OCI-LY7 (cell line): ENCODE data around the gene PSAPL1. TPM values are rescaled to one million over a fixed set of nuclear protein-coding genes. Genes with fewer than 3 reads are reported as not detected.

ENCODE experiments used
- BruUV-seq: library from RNA; stranded (reverse); fragments of 400-500 nt; replicated peaks from 2 replicates; lab custom pipeline; 2021; lab: Mats Ljungman, UMichigan
- CTCF ChIA-PET: fragments of 300-600 bp; sonication (Branson Sonifier 250); formaldehyde crosslinking; loops from one replicate; lab custom pipeline; 2022; ENCODE audit warnings: antibody characterized with exemption; ENCODE audit not compliant: unreplicated experiment; lab: Charles Lee
- POLR2A ChIA-PET: fragments of 300-600 bp; sonication (Branson Sonifier 250); formaldehyde crosslinking; loops from one replicate; lab custom pipeline; 2022; ENCODE audit warnings: antibody characterized with exemption; lab: Charles Lee
- DNase-seq: peaks from one replicate; pipeline ENCODE4 v3.0.0-alpha.2; 2015; ENCODE audit warnings: low spot score
- H2AFZ ChIP-seq: fragments of 200-600 bp; sonication (generic), shearing (Covaris generic); 2 replicates; pipeline ENCODE4 v1.6.1; 2014; ENCODE audit warnings: mild to moderate bottlenecking, antibody characterized with exemption, low read length, moderate library complexity
- H3K27ac ChIP-seq: fragments of 200-600 bp; sonication (generic); 2 replicates; pipeline ENCODE4 v1.5.1; 2014; ENCODE audit warnings: mixed run types, low read depth, mild to moderate bottlenecking, moderate library complexity, low read length, inconsistent platforms; ENCODE audit not compliant: poor library complexity, severe bottlenecking
- H3K36me3 ChIP-seq: fragments of 200-600 bp; sonication (generic); 2 replicates; pipeline ENCODE4 v1.6.1; 2014; ENCODE audit warnings: mild to moderate bottlenecking, antibody characterized with exemption, low read length, moderate library complexity, mixed read lengths; ENCODE audit not compliant: insufficient read depth
- H3K4me1 ChIP-seq: fragments of 200-600 bp; sonication (generic); 2 replicates; pipeline ENCODE4 v1.5.1; 2014; ENCODE audit warnings: mild to moderate bottlenecking, low read length; ENCODE audit not compliant: insufficient read depth, poor library complexity, severe bottlenecking
- H3K4me2 ChIP-seq: fragments of 200-600 bp; sonication (generic); 2 replicates; pipeline ENCODE4 v1.6.1; 2014; ENCODE audit warnings: mild to moderate bottlenecking, low read length
- H3K4me3 ChIP-seq: fragments of 200-600 bp; sonication (generic); 2 replicates; pipeline ENCODE4 v1.5.1; 2014; ENCODE audit warnings: mild to moderate bottlenecking, low read depth, low read length; ENCODE audit not compliant: poor library complexity, severe bottlenecking
- H3K79me2 ChIP-seq: fragments of 200-600 bp; sonication (generic); 2 replicates; pipeline ENCODE4 v1.6.1; 2016; ENCODE audit warnings: low read depth, mild to moderate bottlenecking, low read length, moderate library complexity, mixed read lengths; ENCODE audit not compliant: insufficient read depth
- H3K9me2 ChIP-seq: fragments of 200-600 bp; sonication (generic); 2 replicates; pipeline ENCODE4 v1.6.1; 2016; ENCODE audit warnings: mild to moderate bottlenecking, low read length, mixed read lengths; ENCODE audit not compliant: insufficient read depth
- H3K9me3 ChIP-seq: fragments of 200-600 bp; sonication (generic); 2 replicates; pipeline ENCODE4 v1.6.1; 2014; ENCODE audit warnings: mild to moderate bottlenecking, mixed run types, low read length, mixed read lengths
- H4K20me1 ChIP-seq: fragments of 200-600 bp; sonication (generic); 2 replicates; pipeline ENCODE4 v1.6.1; 2014; ENCODE audit warnings: mild to moderate bottlenecking, antibody characterized with exemption, low read length, moderate library complexity, mixed read lengths; ENCODE audit not compliant: insufficient read depth
- CTCF ChIP-seq: fragments of 200-600 bp; sonication (generic); conservative IDR thresholded peaks from 2 replicates; pipeline ENCODE4 v1.5.1; 2014; ENCODE audit warnings: mild to moderate bottlenecking, antibody characterized with exemption, low read length, moderate library complexity, mixed read lengths
- EZH2phosphoT487 ChIP-seq: fragments of 200-600 bp; sonication (generic); IDR thresholded peaks from 2 replicates; pipeline ENCODE4 v1.6.1; 2018; ENCODE audit warnings: low read depth, borderline replicate concordance, mild to moderate bottlenecking, mixed run types, antibody characterized with exemption, low read length, moderate library complexity, mixed read lengths
- intact Hi-C: fragments of 100-400 bp; cut with micrococcal nuclease; formaldehyde crosslinking; loops from one replicate; pipeline ENCODE4 v1.10.0; 2022; ENCODE audit not compliant: unreplicated experiment
- total RNA-seq, 2 experiments: library from RNA; depleted of rRNA in 1 of 2; stranded (reverse); fragments of >200 nt in 1 of 2; shearing (Covaris generic) in 1 of 2; gene quantifications; 2 replicates each; pipeline ENCODE4 v1.2.3, GENCODE V29; 2014 to 2022

The PSAPL1 gene
- total RNA-seq, 2 experiments from 2014 or later: not detected

- Histone ChIP-seq H3K9me2 (no peaks in the 10 kb centered on the region), H3K27ac (no peak overlapping the region), H4K20me1 (no peaks in the 10 kb centered on the region), H3K9me3 (no peaks in the 10 kb centered on the region), H3K4me2 (no peak overlapping the region), H2AFZ (no peak overlapping the region), H3K4me1 (no peaks in the 10 kb centered on the region), H3K79me2 (no peaks in the 10 kb centered on the region), H3K4me3 (no peak overlapping the region), H3K36me3 (no peaks in the 10 kb centered on the region)
- DNase-seq: no peak
- intact Hi-C loops: no loop called here
- CTCF ChIA-PET: no interaction called here
- BruUV-seq: no TSS peak
- TF ChIP-seq EZH2phosphoT487 (no peak), CTCF (no peak)
- POLR2A ChIA-PET: no interaction called here
These were observed 42.9 kb downstream of the PSAPL1 start for GRCh38 chr4:7391637-7392437.

GRCh38 chr4:7390906-7391636 is 43.7 kb downstream of the PSAPL1 start:
- CTCF ChIA-PET: no interaction called here
- H3K4me2 ChIP-seq: no peak overlapping the region
- POLR2A ChIA-PET: no interaction called here
- no peaks in the 10 kb centered on the region for H3K79me2 ChIP-seq
- no peaks in the 10 kb centered on the region for H3K9me3 ChIP-seq
- no peak overlapping the region for H3K27ac ChIP-seq
- no peak for DNase-seq
- intact Hi-C loops: no loop called here
- H4K20me1 ChIP-seq: no peaks in the 10 kb centered on the region
- no peak overlapping the region for H3K4me3 ChIP-seq
- BruUV-seq: no TSS peak
- H3K9me2 ChIP-seq: no peaks in the 10 kb centered on the region
- H3K36me3 ChIP-seq: no peaks in the 10 kb centered on the region
- TF ChIP-seq EZH2phosphoT487: no peak
- no peak for TF ChIP-seq CTCF
- H2AFZ ChIP-seq: no peak overlapping the region
- no peaks in the 10 kb centered on the region for H3K4me1 ChIP-seq

GRCh38 chr4:7390336-7390735 is 44.4 kb downstream of the PSAPL1 start:
- no peak for DNase-seq
- Histone ChIP-seq H3K36me3 (no peaks in the 10 kb centered on the region), H2AFZ (no peak overlapping the region), H4K20me1 (no peaks in the 10 kb centered on the region), H3K27ac (no peak overlapping the region), H3K9me3 (0 out of 2 replicates have a peak, but pooled peaks cover 5% of the 10 kb centered on the region), H3K79me2 (no peaks in the 10 kb centered on the region), H3K4me3 (no peak overlapping the region), H3K4me1 (no peaks in the 10 kb centered on the region), H3K4me2 (no peak overlapping the region), H3K9me2 (no peaks in the 10 kb centered on the region)
- TF ChIP-seq CTCF (no peak), EZH2phosphoT487 (no peak)
- POLR2A ChIA-PET: no interaction called here
- BruUV-seq: no TSS peak
- intact Hi-C loops: no loop called here
- CTCF ChIA-PET: no interaction called here
